Islet precursor cell (in vitro differentiated cells): ENCODE data around the gene SLC5A6.
"Not testable (repeated sequence)": the region's sequence is repeated elsewhere in the genome, so short reads cannot be mapped to it uniquely, and the experiment has no call there.

Source experiments
- DNase-seq: peaks from one replicate; pipeline ENCODE4 v3.0.0-alpha.2; 2018

Gene SLC5A6

DNA sequence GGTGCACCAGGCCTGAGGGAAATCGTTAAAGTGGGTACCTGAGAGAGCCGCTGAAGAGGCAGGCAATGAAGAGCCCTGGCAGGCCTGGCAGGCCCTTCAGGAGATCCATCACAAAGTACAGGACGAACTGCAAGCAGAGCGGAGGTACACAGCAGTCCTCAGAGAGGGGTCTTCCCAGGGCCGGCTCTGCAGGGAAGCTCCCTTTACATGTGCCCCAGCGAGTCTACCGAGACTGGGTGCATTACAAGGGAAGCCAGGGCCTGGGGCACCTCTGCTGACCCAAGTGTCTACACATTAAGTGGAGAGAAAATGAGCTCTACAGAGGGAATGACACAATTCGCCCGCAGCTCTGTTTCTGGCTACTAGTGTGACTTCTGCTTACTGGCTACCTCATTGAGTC, 8.3 kb downstream of the SLC5A6 start:
- DNase-seq = no peak

DNA sequence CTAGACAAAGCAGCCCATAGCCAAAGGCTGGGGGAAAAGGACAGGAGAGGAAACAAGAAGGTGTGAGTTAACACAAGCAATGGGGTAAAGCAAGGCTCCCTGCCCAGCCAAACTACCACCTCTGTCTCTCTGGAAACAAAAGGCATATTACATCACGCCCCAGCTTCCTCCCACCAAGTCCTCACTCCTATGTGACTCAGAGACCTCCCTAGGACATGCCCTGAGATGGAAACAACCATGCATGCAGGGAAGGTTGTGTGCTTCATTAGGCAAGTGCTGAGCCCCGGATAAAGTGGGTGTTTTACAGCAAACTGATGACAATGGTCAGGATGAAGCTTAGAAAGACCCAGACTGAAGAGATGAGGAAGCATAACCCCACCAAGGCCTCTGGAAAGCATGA, 9.2 kb downstream of the SLC5A6 start:
- no peak for DNase-seq

DNA sequence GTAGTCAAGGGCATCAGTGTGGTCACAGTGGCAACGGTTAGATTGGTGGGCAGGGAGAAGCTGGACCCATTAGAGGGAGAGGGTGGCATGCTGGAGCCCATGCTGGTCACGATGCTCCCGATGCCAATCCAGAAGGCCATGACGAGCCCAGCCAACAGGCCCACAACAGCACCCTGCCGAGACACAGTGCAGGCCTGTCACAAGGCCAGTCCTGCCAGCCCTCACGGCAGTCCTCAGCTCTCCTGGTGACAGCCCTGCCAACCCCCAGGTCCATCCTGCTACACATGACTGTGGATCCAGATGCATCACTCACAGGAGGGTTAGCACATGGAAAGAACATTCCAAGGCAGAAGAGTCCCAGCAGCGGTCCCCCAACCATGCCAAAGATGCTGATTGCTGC, 10.4 kb downstream of the SLC5A6 start:
- no peak for DNase-seq

DNA sequence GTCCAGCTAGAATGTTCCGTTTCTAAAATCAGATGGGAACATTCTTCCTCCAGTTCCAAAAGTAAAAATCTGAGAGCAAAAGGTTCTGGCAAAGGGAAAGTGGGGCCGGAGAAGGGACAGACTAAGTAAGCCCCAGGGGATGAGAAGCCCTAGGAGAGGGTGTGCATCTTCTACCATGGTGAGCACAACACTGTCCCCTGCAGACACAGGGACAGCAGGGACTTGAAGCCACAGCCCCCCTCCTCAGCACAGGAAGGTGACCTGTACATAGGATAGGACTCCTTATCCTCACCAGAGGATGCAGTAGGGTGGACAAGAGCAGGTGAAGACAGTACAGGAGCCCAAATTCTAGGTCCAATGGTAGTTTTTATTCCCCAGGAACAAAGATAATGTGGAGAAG, 12.8 kb downstream of the SLC5A6 start:
- peak; percentile 42 for DNase-seq

DNA sequence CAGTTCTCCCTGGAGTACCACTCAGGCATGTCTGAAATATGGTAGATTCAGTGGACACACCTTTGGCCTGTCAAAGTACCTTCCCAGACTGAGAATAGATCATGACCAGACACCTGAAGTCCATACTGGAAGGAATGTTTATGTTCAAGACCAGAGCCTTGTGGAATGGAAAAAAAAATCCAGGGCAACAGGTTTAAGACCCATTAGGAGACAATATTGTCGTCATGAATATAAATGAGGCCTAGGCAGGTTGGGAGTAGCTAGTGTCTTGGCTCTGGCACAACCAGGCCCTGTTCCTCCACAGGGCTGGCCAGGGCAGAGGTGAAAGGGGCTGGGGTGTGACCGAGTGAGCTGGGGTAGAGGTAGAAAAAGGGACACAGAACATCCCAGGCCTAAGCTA, 13.4 kb downstream of the SLC5A6 start:
- peak; percentile 60 for DNase-seq

DNA sequence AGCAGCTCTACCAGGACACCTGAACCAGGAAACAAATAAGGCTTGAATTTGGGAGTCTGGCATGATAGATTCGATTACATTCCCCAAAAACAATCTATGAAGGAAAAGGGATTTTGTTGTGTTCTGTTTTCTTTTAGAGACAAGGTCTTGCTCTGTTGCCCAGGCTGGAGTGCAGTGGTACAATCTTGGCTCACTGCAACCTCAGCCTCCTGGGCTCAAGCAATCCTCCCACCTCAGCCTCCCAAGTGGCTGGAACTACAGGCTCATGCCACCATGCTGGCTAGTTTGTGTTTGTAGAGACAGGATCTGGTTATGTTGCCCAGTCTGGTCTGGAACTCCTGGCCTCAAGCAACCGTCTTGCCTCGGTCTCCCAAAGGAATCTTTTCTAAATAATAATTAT, 14.0 kb downstream of the SLC5A6 start:
- DNase-seq = not testable (repeated sequence)

DNA sequence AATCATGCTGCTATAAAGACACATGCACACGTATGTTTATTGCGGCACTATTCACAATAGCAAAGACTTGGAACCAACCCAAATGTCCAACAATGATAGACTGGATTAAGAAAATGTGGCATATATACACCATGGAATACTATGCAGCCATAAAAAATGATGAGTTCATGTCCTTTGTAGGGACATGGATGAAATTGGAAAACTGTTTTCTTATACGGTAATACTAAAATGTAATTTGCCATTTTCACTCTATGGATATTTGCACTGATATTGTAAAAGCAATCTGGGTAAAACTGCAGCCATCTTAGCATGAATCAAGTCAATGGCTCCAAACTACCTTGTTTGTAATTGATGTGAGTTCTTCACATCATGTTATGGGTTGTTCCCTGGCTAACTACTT, 16.3 kb downstream of the SLC5A6 start:
- not testable (repeated sequence) for DNase-seq

DNA sequence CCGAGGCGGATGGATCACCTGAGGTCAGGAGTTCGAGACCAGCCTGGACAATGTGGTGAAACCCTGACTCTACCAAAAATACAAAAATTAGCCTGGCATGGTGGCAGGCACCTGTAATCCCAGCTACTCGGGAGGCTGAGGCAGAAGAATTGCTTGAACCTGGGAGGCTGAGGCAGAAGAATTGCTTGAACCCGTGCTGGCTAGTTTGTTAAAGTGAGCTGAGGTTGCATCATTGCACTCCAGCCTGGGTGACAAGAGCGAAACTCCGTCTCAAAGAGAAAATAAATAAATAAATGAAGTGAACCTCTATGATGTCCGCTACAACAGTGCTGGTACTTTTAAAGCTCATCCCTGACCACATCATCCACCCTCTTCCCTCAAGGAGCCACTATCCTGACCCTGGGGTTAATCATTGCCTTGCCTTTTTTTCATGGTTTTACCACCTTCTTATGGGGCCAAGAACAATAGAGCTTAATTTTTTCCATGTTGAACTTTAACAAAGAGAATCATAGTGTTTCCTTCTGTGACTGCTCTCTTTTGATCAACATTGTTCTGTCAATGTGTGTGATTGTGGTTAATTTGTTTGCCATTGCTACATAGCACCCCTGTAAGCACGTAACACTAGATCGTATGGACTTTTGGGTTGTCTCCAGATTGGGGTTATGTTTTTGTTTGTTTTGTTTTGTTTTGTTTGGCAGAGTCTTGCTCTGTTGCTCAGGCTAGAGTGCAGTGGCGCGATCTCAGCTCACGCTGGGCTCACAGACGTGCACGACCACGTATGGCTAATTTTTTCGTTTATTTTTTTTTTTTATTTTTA, 17.3 kb downstream of the SLC5A6 start:
- no peak for DNase-seq

DNA sequence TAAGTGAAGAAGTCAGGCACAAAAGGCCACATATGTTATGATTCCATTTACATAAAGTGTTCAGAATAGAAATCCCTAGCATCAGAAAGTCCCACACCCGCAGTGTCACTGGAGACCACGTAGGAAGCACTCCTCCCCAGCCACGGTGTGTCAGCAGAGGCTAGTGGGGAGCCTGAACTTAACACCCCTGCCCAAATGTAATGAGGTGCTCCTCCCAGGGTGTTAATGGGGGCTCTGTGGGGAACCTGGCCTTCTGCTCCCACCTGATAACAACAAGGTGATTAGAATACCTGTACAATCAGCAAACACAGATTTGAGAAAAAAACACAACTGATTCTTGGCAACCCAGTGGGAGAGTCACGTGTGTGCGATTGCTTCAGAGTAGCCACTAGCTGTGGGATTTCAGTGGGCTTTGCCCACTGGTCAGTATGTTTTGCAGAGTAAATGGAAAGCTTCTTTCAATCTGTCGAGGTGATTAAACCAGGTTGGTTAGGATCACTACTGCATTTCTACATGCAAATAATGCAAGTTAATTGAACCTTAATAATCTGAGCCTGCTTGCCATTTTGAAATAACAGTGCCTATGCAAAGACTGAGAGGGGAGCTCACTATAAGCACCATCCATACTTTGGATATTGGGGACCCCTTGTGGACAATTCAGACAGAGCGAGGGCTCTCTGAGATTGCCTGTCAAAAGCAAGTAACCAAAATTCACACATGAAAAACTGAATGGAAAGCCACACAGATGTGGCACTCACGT, 20.8 kb downstream of the SLC5A6 start:
- DNase-seq = peak; percentile 67

DNA sequence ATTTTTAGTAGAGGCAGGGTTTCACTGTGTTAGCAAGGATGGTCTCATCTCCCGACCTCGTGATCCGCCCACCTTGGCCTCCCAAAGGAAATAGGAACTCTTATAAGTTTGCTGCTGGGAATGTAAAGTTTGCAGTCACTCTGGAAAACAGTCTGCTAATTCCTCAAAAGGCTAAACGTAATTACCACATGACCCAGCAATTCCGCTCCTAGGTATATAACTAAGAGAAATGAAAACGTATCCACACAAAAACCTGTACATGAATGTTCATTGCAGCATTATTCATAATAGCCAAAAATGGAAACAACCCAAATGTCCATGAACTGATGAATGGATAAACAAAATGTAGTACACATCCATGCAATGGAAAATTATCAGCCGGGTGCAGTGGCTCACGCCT, 22.1 kb downstream of the SLC5A6 start:
- DNase-seq = no peak

DNA sequence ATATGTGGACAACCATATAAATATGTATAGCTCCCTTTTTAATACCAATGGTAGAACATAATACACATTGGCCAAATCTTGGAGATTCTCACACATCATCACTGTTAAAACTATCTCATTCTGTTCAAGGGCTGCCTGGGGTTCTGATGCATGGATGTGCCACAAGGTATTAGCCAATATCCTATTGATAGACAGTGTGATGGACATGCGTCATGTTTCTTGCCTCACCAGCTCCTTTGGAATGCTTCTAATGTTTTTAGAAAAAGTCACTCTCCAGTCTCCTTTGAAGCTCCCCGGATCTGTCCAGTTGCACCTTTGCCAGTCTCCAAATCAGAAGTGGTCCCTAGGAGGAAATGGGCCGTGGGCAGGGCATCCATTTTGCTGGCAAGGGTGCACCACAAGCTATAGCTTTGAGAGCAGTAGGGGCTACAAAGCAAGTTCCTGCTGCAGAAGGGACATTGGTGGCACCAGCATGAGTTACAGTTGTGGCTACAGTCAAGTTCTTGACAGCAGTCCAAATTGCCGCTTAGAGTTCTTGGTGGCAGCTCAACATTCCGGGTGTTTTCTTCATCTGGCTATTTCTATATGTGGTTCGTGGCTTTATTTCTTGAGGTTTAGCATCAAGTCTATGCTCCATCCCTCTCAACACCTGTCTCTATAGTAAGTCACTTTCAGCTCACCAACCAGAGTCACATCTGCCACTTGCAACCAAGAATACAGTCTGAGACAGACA, 25.3 kb downstream of the SLC5A6 start:
- DNase-seq = peak; percentile 29

DNA sequence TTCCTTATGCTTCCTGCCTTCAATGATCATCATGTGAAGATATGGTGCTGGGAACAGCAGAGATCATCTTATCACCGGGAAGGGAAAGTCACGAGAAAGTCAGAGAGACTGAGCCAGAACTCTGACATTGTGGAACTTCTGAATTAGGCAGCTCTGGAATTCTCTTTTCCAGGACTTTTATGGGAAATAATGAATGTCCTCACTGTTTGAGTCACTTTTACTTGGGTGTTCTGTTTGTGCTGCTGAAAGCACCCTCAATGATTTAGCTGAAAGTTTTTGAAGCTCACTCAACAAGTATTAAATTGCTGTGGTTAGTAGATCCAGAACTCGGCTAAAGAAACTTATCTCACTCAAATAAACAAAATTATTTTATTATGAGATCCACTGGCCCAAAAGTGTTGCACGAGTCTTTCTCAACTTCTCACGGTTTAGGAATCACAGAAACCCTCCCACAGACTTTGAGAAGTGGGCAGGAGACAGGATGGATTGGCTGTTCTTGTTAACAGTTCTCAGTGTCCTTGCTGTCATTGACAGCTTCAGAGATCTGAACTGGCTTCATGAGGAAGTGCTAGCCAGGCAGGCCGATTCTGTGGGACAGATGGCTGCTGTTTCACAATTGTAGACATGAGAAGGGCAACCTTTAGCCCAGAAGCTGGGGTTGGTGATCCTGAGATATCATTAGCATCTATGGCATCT, 26.6 kb downstream of the SLC5A6 start:
- DNase-seq = peak; percentile 44

DNA sequence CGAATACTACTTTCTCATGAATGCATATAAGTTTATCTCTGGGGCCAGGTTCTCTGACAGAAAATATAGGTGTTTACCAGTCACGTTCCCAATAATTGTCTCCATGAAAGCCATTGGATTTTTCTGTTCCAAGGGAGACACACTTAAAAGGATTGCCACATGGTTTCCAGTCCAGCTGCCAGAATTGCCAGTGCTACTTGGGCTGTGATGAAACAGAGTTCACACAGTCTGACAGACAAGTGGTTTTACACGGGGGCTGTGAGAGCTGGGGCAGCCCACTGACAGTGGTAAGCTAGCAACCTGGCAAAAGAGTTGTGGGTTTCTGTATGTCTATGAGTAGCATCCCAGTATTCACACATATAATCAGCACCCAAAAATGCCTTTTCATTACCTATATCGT, 28.0 kb downstream of the SLC5A6 start:
- DNase-seq = no peak

DNA sequence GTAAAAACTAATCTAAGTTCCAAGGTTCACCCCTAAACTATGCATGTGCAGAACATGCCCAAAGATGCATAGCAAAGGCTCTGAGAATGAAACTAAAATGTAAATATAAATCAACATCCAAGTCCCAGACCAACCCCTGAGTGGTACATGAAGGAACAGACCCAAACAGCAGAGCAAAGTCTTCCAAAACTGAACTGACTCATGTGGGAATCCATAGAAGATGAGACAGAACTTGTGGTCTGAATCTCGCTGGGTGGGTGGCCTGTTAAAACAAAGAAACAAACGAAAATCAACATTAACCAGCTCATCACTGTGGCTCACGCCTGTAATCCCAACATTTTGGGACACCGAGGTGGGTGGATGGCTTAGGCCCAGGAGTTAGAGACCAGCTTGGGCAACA, 29.7 kb downstream of the SLC5A6 start:
- DNase-seq = peak; percentile 21

DNA sequence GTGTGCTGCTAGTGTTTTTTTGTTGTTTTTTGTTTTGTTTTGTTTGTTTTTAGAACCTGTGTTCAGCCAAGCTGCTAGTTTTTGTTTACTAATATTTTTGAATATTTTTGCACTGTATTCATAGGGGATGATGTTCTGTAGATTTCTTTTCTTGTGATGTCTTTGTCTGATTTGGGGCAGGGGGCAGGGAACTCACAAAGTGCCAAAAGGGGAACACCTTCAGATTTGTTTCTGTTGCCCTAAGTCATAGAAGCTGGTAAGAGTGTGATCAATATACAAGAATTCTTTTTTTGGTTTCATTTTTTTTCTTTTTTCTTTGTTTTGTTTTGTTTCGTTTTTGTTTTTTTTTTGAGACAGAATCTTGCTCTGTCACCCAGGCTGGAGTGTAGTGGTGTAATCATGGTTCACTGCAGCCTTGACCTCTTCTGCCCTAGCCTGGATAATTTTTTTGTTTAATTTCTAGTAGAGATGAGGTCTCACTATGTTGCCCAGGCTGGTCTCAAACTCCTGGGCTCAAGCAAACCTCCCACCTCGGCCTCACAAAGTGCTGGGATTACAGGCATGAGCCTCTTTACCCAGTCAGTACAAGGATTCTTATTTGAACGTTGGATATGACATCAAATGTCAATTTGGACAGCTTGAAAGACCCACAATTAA, 32.6 kb downstream of the SLC5A6 start:
- no peak for DNase-seq

DNA sequence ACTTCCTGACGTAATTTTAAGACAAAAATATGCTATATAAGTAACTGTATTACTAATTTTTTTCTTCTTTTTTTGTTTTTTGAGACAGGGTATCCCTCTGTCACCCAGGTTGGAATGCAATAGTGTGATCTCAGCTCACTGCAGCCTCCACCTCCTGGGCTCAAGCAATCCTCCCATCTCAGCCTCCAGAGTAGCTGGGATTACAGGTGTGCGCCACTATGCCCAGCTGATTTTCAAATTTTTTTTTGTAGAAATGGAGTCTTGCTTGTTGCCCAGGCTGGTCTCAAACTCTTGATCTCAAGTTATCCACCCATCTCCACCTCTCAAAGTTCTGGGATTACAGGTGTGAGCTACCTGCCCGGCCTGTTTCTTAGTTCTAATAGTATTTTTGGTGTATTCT, 33.6 kb downstream of the SLC5A6 start:
- DNase-seq = no peak

DNA sequence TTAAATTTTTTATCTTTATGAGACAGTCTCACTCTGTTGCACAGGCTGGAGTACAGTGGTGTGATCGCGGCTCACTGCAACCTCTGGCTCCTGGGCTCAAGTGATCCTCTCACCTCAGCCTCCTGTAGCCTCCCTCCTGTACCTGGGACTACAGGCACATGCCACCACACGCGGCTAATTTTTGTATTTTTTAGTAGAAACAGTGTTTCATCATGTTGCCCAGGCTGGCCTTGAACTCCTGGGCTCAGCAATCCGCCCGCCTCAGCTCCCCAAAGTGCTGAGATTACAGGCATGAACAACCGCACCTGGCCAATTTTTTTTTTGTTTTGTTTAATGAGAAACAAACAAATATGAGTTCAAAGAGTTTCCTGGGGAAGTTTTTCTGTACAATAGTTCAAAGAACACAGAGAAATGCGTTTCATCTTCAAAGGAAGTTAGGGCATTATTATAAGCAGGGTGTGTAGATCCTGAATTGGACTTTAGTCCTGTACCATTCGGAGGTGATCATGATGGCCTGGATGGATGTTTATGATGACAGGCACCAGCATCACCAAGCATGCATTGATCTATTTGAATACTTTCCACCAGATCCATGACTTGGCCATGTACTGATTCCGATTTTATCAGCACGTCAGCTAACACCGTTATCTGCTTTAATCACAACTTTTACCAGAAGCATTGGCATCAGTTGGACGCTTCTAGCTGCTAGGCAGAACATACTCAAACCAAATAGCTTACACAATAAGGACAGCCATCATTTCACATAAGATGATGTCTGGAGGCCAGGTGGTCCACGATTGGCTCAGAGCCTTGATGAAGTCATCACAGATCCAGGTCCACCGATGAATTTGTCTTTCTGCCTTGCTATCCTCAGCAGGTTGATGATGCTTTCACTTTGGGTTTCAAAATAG, 34.4 kb downstream of the SLC5A6 start:
- DNase-seq = no peak

DNA sequence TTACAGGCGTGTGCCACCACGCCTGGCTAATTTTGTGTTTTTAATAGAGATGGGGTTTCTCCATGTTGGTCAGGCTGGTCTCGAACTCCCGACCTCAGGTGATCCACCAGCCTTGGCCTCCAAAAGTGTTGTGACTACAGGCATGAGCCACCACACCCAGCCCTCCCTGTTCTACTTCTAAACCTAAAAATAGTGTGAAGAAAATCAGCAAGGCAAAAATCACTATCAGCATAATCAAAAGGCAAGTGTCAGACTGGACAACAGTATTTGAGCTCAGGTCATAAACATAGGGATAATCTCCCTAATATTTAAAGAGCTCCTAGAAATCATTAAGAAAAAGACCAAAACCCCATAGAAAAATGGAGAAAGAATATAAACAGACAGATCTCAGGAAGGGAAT, 36.3 kb downstream of the SLC5A6 start:
- not testable (repeated sequence) for DNase-seq

DNA sequence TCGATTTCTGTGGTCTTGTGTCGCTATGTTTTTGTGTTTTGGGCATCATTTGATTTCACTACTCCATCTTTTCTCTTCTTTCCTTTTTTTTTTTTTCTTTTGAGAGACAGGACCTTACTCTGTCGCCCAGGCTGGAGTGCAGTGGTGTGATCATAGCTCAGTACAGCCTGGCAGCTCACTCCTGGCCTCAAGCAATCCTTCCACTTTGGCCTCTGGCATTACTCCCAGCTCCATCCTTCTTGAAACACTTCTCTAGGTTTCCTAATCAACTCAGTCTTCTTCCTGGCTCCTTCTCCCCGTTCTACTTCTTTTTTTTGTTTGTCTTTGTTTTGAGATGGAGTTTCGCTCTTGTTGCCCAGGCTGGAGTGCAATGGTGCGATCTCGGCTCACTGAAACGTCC, 36.7 kb downstream of the SLC5A6 start:
- no peak for DNase-seq

DNA sequence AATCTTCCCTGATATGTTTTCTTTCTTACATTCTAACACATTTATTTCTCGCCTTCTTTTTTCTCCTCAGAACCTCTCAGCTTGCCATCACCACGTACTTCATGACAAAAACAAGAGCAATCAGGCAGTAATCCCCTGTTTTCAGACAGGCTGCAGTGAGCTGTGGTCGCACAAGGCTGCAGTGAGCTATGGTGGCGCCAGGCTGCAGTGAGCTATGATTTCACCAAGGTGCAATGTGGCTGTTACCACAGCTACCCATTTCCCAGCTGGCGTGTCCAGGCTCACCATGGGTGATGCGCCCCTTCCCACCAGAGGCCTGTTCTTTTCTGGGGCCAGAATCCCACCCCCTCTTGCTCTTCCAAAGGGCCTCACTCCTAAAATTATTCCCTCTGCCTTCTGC, 37.4 kb downstream of the SLC5A6 start:
- no peak for DNase-seq

DNA sequence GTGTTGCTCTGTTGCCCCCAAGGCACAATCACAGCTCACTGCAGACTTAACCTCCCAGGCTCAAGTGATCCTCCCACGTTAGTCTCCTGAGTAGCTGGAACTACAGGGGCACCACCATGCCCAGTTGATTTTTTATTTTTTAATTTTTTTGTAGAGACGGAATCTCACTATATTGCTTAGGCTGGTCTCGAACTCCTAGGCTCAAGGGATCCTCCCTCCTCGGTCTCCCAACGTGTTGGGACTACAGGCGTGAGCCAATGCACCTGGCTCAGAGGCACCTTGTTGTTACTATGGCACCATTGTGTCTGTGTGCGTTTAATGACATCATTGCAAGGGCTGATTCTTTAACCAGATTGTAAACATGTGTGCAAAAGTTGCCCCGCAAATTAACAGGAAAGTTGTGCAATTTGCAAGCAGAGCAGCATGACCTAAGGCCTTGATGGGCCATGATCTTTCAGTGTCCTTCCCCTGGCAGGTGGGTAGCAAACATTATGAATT, 40.7 kb downstream of the SLC5A6 start:
- no peak for DNase-seq
